BLaER1 (cell line): ENCODE data around the gene GDNF.
"Not testable (repeated sequence)": the region's sequence is repeated elsewhere in the genome, so short reads cannot be mapped to it uniquely, and the experiment has no call there.

ENCODE experiments used
- H3K27ac ChIP-seq: shearing (Covaris generic); formaldehyde crosslinking; 2 replicates; pipeline ENCODE4 v1.8.1; 2022
- H3K27me3 ChIP-seq: shearing (Covaris generic); formaldehyde crosslinking; 2 replicates; pipeline ENCODE4 v1.8.1; 2022
- H3K36me3 ChIP-seq: shearing (Covaris generic); formaldehyde crosslinking; 2 replicates; pipeline ENCODE4 v1.8.1; 2022
- H3K4me1 ChIP-seq: shearing (Covaris generic); formaldehyde crosslinking; 2 replicates; pipeline ENCODE4 v1.8.1; 2022
- H3K4me2 ChIP-seq: shearing (Covaris generic); formaldehyde crosslinking; 2 replicates; pipeline ENCODE4 v1.8.1; 2022
- H3K4me3 ChIP-seq: shearing (Covaris generic); formaldehyde crosslinking; 2 replicates; pipeline ENCODE4 v1.8.1; 2022
- H3K9ac ChIP-seq: shearing (Covaris generic); formaldehyde crosslinking; 2 replicates; pipeline ENCODE4 v1.8.1; 2022
- H3K9me3 ChIP-seq: shearing (Covaris generic); formaldehyde crosslinking; 2 replicates; pipeline ENCODE4 v1.8.1; 2022
- H4K20me1 ChIP-seq: shearing (Covaris generic); formaldehyde crosslinking; 2 replicates; pipeline ENCODE4 v1.8.1; 2022
- Cebpa-rat ChIP-seq: shearing (Covaris generic); IDR thresholded peaks from 2 replicates; pipeline ENCODE4 v1.8.1; 2022

The GDNF gene

DNA sequence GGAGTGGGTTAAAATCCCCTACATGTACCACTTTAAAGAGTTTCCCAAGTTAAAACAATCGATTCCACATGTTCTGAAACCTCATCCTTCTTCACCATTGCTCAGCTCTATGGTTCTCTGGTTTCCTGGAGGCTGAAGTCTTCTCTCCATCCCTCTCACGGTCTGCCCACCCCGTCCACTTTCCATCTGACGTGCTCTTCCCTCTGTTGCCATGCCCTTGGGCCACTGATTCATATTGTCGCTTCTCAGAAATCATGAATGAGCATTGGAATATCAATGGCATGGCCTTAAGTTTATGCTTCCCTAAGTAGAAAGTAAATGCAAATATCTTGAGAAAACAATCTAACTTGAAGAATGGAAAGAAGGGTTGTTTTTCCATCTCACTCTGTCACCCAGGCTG, 30.9 kb downstream of the GDNF start:
- H3K27me3 ChIP-seq, result no peaks in the 10 kb centered on the region
- no peak overlapping the region for H3K27ac ChIP-seq
- H3K4me3 ChIP-seq, result no peak overlapping the region
- no peak overlapping the region for H3K4me2 ChIP-seq
- H3K9me3 ChIP-seq, result no peaks in the 10 kb centered on the region
- no peak overlapping the region for H3K9ac ChIP-seq
- H3K36me3 ChIP-seq, result no peaks in the 10 kb centered on the region
- no peaks in the 10 kb centered on the region for H4K20me1 ChIP-seq
- TF ChIP-seq Cebpa-rat, result no peak
- no peaks in the 10 kb centered on the region for H3K4me1 ChIP-seq

DNA sequence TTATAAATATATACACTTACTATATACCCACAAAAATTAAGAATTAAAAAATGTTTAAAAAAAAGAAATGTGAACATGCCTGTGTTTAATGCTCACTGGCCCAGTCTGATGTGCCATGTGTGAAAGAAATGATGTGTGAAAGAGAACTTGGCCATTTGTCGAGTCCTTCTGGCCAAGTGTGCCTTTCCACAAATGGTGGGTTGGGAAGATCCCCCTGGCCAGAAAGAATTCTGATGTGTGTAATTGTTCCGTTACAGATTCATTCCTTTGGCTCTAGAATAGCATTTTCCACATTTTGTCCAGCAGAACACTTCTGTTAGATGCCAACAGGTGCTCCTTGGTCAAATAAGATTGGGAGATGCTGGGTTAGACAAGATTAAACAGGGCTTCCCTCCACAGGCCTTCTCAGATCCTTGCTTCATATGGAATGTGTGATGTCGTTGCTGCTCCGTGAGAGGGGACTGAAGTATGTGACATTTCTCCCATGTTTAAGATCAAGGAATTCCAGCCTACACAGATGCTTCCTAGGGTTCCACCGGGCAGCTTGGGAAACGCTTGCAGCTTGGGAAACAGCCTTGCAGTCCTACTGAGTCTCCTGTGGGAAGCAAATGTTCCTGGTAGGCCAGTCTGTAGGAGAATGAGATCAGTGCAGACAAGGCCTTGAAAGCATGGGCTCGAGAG, 32.1 kb downstream of the GDNF start:
- no peak overlapping the region for H3K4me3 ChIP-seq
- H3K27ac ChIP-seq, result no peak overlapping the region
- H3K27me3 ChIP-seq, result no peaks in the 10 kb centered on the region
- TF ChIP-seq Cebpa-rat, result no peak
- no peak overlapping the region for H3K9ac ChIP-seq
- no peaks in the 10 kb centered on the region for H3K36me3 ChIP-seq
- H3K9me3 ChIP-seq, result no peaks in the 10 kb centered on the region
- H3K4me1 ChIP-seq, result no peaks in the 10 kb centered on the region
- no peaks in the 10 kb centered on the region for H4K20me1 ChIP-seq
- H3K4me2 ChIP-seq, result no peak overlapping the region

DNA sequence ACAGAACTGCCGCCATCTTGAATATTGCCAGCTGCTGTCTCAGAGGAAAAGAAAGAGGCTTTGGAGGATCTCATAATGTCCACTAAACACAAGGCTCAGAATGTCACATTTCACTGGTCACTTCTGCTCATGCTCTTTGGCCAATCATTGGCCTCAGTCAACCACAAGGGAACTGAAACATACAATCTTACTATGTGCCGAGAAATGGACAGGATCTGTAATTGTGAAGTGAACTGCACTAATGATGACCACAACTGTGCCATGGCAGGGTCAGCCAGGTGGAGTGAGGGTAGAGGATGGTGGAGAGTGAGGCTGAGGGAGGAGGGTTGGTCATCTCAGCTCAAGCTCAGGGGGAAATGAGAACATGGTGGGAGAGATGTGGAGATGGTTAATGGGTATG, 32.8 kb downstream of the GDNF start:
- Histone ChIP-seq H3K4me3 (no peak overlapping the region), H3K27ac (no peak overlapping the region), H4K20me1 (no peaks in the 10 kb centered on the region), H3K9ac (no peak overlapping the region), H3K4me2 (no peak overlapping the region), H3K27me3 (no peaks in the 10 kb centered on the region), H3K9me3 (no peaks in the 10 kb centered on the region), H3K36me3 (no peaks in the 10 kb centered on the region), H3K4me1 (no peaks in the 10 kb centered on the region)
- no peak for TF ChIP-seq Cebpa-rat

DNA sequence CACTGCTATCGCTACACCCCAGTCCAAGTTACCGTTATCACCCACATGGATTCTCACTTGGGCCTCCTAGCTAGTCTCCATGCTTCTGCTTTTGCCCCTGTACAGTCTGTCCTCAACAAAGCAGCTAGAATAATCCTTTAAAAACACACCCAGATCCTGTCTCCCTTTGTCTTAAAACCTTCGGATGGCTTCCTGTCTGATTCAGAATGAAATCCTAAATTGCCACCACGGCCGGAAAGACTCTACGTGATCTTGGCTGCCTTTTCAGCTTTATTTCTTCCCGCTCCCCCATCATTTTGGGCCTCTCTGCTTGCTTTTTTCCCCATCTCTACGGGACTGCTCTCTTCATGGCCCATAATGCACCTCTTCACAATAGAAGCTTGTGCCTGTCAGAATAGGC, 33.4 kb downstream of the GDNF start:
- Histone ChIP-seq H3K4me3 (no peak overlapping the region), H3K27me3 (no peaks in the 10 kb centered on the region), H4K20me1 (no peaks in the 10 kb centered on the region), H3K4me1 (no peaks in the 10 kb centered on the region), H3K36me3 (no peaks in the 10 kb centered on the region), H3K27ac (no peak overlapping the region), H3K9me3 (no peaks in the 10 kb centered on the region), H3K9ac (no peak overlapping the region), H3K4me2 (no peak overlapping the region)
- no peak for TF ChIP-seq Cebpa-rat

- H3K9me3 ChIP-seq, result no peaks in the 10 kb centered on the region
These were observed 33.8 kb downstream of the GDNF start for GRCh38 chr5:37806016-37806415.

DNA sequence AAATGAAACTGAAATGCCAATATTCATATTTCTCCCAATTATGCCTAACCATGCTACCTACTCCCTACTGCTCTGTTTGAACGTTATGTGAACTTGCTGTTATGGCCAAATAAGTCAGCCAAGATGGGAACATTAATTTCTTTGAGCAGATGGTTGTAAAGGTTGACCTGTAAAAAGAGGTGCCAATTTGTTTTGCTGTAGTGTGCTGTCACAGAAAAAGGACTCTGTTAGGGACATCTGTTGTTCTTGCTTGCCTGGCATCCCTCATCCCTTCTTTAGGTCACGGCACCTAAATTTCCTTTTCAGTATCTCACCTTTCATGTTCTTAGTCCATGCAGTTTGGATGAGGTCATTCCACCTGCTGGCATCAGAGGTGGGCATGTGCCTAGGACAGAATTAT, 35.4 kb downstream of the GDNF start:
- Histone ChIP-seq H3K36me3 (no peaks in the 10 kb centered on the region), H3K4me2 (no peak overlapping the region), H3K9me3 (peaks cover 7% of the 10 kb centered on the region; the same call in 1 of the 2 replicates), H3K27me3 (no peaks in the 10 kb centered on the region), H3K27ac (no peak overlapping the region), H3K4me3 (no peak overlapping the region), H3K9ac (no peak overlapping the region), H4K20me1 (no peaks in the 10 kb centered on the region), H3K4me1 (peaks cover 6% of the 10 kb centered on the region; the same call in 1 of the 2 replicates)
- TF ChIP-seq Cebpa-rat, result no peak

More at GRCh38 chr5:37806016-37806415, 33.8 kb downstream of the GDNF start:
- Histone ChIP-seq H3K4me1 (no peaks in the 10 kb centered on the region), H3K4me2 (no peak overlapping the region), H4K20me1 (no peaks in the 10 kb centered on the region), H3K9ac (no peak overlapping the region), H3K36me3 (no peaks in the 10 kb centered on the region), H3K4me3 (no peak overlapping the region), H3K27ac (no peak overlapping the region), H3K27me3 (no peaks in the 10 kb centered on the region)
- TF ChIP-seq Cebpa-rat, result no peak

DNA sequence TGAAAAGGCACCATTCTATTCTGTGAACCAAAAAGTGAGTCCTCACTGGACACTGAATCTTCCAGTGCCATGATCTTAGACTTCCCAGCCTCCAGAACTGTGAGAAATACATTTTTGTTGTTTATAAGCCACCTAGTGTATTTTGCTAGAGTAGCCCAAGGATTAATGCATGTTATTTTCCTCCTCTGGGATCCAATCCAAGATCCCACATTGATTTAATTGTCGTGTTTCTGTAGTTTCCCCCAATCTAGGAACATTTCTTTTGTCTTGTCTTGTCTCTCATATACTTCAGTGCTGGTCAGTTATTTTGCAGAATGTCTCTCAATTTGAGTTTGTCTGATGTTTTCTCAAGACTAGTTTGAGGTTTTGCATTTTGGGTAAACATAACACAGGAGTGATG, 36.4 kb downstream of the GDNF start:
- H3K27ac ChIP-seq, result no peak overlapping the region
- no peak overlapping the region for H3K4me3 ChIP-seq
- H3K9me3 ChIP-seq, result peaks cover 7% of the 10 kb centered on the region; the same call in 1 of the 2 replicates
- peaks cover 7% of the 10 kb centered on the region; the same call in 1 of the 2 replicates for H3K4me1 ChIP-seq
- no peaks in the 10 kb centered on the region for H3K36me3 ChIP-seq
- no peak overlapping the region for H3K9ac ChIP-seq
- no peaks in the 10 kb centered on the region for H3K27me3 ChIP-seq
- no peak for TF ChIP-seq Cebpa-rat
- H4K20me1 ChIP-seq, result no peaks in the 10 kb centered on the region
- H3K4me2 ChIP-seq, result no peak overlapping the region

- H3K9me3 ChIP-seq, result peaks cover 7% of the 10 kb centered on the region; the same call in 1 of the 2 replicates
- peaks cover 7% of the 10 kb centered on the region; the same call in 1 of the 2 replicates for H3K4me1 ChIP-seq
- H4K20me1 ChIP-seq, result no peaks in the 10 kb centered on the region
- H3K4me2 ChIP-seq, result no peak overlapping the region
- no peak overlapping the region for H3K9ac ChIP-seq
- TF ChIP-seq Cebpa-rat, result no peak
- no peak overlapping the region for H3K27ac ChIP-seq
- no peak overlapping the region for H3K4me3 ChIP-seq
- no peaks in the 10 kb centered on the region for H3K36me3 ChIP-seq
- no peaks in the 10 kb centered on the region for H3K27me3 ChIP-seq
These were observed 38.3 kb downstream of the GDNF start for GRCh38 chr5:37801521-37801920.

DNA sequence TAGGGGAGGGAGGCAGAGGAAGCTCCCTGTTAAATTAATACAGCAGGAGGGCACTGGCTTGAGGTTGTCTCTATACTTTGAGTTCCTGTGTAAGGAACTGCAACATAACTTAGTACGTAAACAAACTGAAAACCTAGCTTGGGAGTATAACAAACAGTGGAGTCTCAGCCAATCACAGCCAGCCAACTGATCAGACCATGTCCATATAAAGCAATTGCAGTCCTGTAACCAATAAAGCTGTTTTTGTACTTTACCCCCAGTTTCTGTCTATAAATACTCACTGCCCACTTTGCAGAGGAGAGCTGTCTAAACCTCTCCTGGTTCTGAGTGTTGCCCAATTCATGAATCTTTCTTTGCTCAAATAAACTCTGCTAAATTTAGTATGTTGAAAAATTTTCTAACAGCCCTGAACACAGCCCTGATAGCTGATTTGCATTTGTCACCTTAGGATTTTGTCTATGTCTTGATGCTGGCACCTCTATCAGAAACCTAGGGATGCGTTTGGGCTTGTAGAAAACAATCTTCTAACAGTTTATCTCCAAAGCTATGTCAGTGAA, 39.9 kb downstream of the GDNF start:
- Histone ChIP-seq H3K9ac (no peak overlapping the region), H3K36me3 (no peaks in the 10 kb centered on the region), H3K4me3 (no peak overlapping the region), H4K20me1 (no peaks in the 10 kb centered on the region), H3K27me3 (no peaks in the 10 kb centered on the region), H3K4me1 (peaks cover 7% of the 10 kb centered on the region; the same call in 1 of the 2 replicates), H3K4me2 (peak overlapping the region; percentile 11; the same call in 1 of the 2 replicates), H3K9me3 (peaks cover 23% of the 10 kb centered on the region), H3K27ac (no peak overlapping the region)
- TF ChIP-seq Cebpa-rat, result no peak

- H3K4me2 ChIP-seq, H3K36me3 ChIP-seq: not testable (repeated sequence)
These were observed 43.4 kb downstream of the GDNF start for GRCh38 chr5:37796435-37796834.

DNA sequence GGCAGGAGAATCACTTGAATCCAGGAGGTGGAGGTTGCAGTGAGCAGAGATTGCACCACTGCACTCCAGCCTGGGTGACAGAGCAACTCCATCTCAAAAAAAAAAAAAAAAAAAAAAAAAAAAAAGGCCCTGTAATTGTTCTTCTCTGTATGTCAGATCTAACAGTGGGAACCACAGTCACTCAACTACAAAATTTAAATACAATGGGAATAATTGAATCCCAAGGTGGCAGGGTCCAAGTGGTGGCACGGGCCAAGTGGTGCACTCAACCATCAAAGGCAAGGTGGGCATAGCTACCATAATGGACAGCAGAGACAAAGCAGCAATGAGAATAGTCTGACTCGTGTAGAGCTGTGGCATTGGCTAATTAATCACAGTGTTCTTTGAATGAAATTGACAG, 44.5 kb downstream of the GDNF start:
- H3K4me2 ChIP-seq, H3K4me3 ChIP-seq, H3K36me3 ChIP-seq, H3K27me3 ChIP-seq, H3K4me1 ChIP-seq, H3K9ac ChIP-seq, H4K20me1 ChIP-seq, H3K27ac ChIP-seq: not testable (repeated sequence)
- H3K9me3 ChIP-seq, result peaks cover 51% of the 10 kb centered on the region

More at GRCh38 chr5:37796435-37796834, 43.4 kb downstream of the GDNF start:
- H4K20me1 ChIP-seq, H3K9ac ChIP-seq, H3K27me3 ChIP-seq, H3K4me1 ChIP-seq, H3K4me3 ChIP-seq, H3K27ac ChIP-seq: not testable (repeated sequence)
- peaks cover 57% of the 10 kb centered on the region for H3K9me3 ChIP-seq
